BLaER1 (cell line): ENCODE data around the gene HEY2.

Experiments used
- H3K27ac ChIP-seq: shearing (Covaris generic); formaldehyde crosslinking; 2 replicates; pipeline ENCODE4 v1.8.1; 2022
- H3K27me3 ChIP-seq: shearing (Covaris generic); formaldehyde crosslinking; 2 replicates; pipeline ENCODE4 v1.8.1; 2022
- H3K36me3 ChIP-seq: shearing (Covaris generic); formaldehyde crosslinking; 2 replicates; pipeline ENCODE4 v1.8.1; 2022
- H3K4me1 ChIP-seq: shearing (Covaris generic); formaldehyde crosslinking; 2 replicates; pipeline ENCODE4 v1.8.1; 2022
- H3K4me2 ChIP-seq: shearing (Covaris generic); formaldehyde crosslinking; 2 replicates; pipeline ENCODE4 v1.8.1; 2022
- H3K4me3 ChIP-seq: shearing (Covaris generic); formaldehyde crosslinking; 2 replicates; pipeline ENCODE4 v1.8.1; 2022
- H3K9ac ChIP-seq: shearing (Covaris generic); formaldehyde crosslinking; 2 replicates; pipeline ENCODE4 v1.8.1; 2022
- H3K9me3 ChIP-seq: shearing (Covaris generic); formaldehyde crosslinking; 2 replicates; pipeline ENCODE4 v1.8.1; 2022
- H4K20me1 ChIP-seq: shearing (Covaris generic); formaldehyde crosslinking; 2 replicates; pipeline ENCODE4 v1.8.1; 2022
- Cebpa-rat ChIP-seq: shearing (Covaris generic); IDR thresholded peaks from 2 replicates; pipeline ENCODE4 v1.8.1; 2022

The HEY2 gene

DNA sequence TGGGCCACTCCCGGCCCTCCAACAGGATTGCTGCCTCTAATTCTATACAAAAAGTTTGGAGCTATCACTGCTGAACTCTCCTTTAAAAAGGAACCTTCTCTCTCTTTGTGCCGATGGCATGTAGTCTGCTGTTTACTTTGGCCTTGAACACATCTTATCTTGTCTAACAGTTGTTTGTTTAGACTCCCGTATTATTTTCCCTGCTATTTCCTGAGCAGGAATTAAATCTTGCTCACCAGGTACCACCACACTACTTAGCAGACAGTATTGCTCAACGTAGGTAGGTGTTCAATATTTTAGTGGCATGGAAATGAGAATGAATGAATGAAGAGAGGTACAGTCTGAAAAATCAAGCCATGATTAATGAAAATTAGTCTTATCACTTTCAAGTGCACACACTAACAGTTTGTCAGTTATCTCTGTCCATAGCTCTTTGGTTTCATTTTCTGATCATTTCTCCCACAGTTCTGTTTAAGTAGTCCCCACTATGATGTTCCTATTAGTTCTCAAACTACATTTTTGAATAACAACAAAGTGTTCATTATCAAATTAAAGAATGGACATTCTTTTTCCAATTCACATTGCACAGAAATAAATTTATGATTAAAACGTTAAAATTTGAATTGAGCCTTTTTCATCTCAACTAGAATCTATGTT is 6.8 kb upstream of the HEY2 start:
- H3K27ac ChIP-seq: no peak overlapping the region

DNA sequence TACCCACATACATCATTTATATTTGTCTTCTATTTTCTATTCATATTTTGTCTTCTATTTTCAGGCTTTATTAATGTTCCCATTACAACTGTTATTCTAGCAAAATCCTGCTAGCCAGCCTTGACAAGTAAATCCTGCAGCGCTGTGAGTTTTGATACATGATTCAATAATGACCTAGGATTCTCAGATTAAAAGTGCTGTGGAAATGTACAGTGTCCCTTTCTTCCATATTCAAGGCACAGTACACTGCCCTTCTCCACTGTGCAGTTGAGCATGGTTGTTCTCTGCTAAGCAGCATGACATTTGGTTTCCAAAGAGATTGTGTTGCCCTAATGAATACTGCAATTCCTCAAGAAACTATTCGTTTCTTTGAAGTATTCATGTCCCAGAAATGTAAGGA is 5.8 kb upstream of the HEY2 start:
- no peak for TF ChIP-seq Cebpa-rat
- Histone ChIP-seq H3K27me3 (peaks cover 40% of the 10 kb centered on the region), H3K27ac (no peak overlapping the region), H3K9me3 (no peaks in the 10 kb centered on the region), H3K9ac (no peak overlapping the region), H4K20me1 (peaks cover 23% of the 10 kb centered on the region), H3K4me2 (no peak overlapping the region), H3K4me3 (no peak overlapping the region), H3K36me3 (no peaks in the 10 kb centered on the region), H3K4me1 (peaks cover 17% of the 10 kb centered on the region)

More for the DNA sequence above, 6.8 kb upstream of the HEY2 start:
- Histone ChIP-seq H3K9ac (no peak overlapping the region), H3K27me3 (peaks cover 30% of the 10 kb centered on the region), H3K4me1 (peaks cover 7% of the 10 kb centered on the region), H3K4me3 (no peak overlapping the region), H3K4me2 (no peak overlapping the region), H3K9me3 (no peaks in the 10 kb centered on the region), H4K20me1 (peaks cover 13% of the 10 kb centered on the region), H3K36me3 (no peaks in the 10 kb centered on the region)
- TF ChIP-seq Cebpa-rat: no peak

DNA sequence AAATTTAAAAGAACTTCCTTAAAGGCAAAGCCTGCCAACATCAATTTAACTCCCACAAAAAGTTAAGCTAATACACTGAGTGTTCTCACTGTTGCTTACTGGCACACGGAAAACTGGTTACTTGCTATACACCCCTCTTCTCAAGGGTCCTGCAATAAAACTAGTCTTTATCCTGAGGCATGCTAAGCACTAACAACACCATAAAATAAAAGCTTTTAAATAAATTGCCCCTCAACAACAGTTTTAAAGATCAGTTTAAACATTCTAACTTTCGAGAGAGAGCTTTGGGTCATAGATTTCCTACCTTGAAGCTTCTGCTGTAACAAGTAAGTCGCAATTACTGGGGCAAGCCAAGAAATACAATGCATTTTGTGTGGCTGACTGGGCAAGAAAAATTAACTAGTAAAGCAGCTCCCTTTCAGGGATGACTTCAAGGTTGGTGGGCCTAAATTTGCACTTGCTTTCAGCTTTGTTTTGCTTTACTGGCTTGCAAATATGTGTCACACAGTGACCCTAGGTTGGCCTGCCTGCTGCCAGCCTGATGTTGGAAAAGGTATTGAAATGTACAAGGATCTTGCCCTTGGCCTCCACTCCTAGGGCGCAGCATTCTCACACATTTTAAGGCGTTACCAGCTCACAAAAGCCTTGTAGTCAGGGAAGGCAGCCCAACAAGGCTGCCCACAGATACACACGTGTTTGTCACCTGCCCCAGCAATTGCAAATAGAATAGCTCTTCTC is 4.0 kb upstream of the HEY2 start:
- H4K20me1 ChIP-seq: peaks cover 29% of the 10 kb centered on the region
- peaks cover 30% of the 10 kb centered on the region for H3K4me1 ChIP-seq
- peaks cover 59% of the 10 kb centered on the region for H3K27me3 ChIP-seq
- H3K4me3 ChIP-seq: no peak overlapping the region
- no peaks in the 10 kb centered on the region for H3K36me3 ChIP-seq
- H3K9ac ChIP-seq: no peak overlapping the region
- no peak overlapping the region for H3K27ac ChIP-seq
- no peak overlapping the region for H3K4me2 ChIP-seq
- H3K9me3 ChIP-seq: no peaks in the 10 kb centered on the region
- no peak for TF ChIP-seq Cebpa-rat

DNA sequence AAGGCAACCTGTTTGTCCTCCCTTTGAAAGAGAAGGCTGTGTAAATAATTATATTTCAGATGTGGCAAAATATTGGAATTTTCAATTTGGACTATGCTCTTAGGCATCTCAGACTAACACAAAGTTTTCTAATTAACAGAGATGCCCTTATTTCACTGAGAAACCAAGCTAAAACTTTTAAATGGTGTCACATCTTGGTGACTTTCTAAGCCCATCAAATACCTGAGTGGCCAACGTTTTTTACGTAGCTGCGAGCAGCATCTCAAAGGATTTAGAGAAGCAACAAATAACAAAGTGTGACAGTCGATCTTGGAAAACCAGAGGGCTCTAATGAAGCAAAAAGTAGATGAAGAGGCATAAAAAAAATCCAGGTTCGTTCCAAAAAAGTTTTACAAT is 3.4 kb upstream of the HEY2 start:
- peaks cover 29% of the 10 kb centered on the region for H4K20me1 ChIP-seq
- no peaks in the 10 kb centered on the region for H3K36me3 ChIP-seq
- peaks cover 65% of the 10 kb centered on the region for H3K27me3 ChIP-seq
- no peak overlapping the region for H3K27ac ChIP-seq
- no peak overlapping the region; the same call in 1 of the 2 replicates for H3K4me2 ChIP-seq
- no peak overlapping the region for H3K4me3 ChIP-seq
- H3K9ac ChIP-seq: no peak overlapping the region
- no peaks in the 10 kb centered on the region for H3K9me3 ChIP-seq
- peaks cover 30% of the 10 kb centered on the region for H3K4me1 ChIP-seq
- TF ChIP-seq Cebpa-rat: no peak

DNA sequence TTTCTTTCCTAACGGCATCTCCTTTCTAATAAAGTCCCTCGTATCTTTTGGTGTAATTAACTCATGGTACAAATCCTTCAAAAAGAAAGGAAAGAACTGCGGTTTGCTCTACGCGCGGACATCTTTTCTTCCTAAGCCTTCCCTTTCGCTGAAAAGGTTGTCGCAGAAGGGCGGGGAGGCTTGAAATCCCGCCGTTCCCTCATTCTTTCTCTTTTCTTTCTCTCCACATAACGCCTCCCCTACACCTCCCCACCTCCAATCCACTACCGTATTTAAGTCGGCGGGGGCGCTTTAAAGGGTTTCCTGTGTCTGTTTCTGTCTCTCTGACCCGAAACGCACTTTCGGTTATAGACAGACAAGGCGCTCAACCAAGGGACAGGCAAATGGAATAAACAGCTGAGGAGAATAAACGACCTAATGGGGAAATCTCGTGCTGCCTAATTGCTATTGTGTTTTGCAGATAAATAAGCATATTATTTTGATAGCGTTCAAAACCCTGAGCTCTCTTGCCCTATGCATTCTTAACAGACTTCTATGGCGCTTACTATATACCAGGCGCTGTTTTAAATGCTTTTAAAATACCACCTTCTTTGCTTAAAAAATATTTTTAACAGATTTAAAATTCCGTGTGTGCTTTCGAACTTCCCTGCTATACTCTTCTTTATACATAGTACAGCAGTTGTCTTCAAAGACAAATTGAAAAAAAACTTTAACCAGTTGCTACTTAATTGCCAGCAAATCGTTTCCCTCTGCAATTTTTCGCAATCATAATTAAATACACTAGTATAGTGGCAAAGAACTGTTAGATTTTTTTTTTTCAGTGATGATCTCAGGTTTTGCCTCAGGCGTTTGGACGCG is 2.5 kb upstream of the HEY2 start:
- Histone ChIP-seq H3K9me3 (no peaks in the 10 kb centered on the region), H3K4me3 (peak overlapping the region; percentile 75), H4K20me1 (peaks cover 29% of the 10 kb centered on the region), H3K4me1 (peaks cover 30% of the 10 kb centered on the region), H3K9ac (no peak overlapping the region), H3K4me2 (peak overlapping the region; percentile 98), H3K27me3 (peaks cover 74% of the 10 kb centered on the region), H3K27ac (no peak overlapping the region), H3K36me3 (no peaks in the 10 kb centered on the region)
- no peak for TF ChIP-seq Cebpa-rat

DNA sequence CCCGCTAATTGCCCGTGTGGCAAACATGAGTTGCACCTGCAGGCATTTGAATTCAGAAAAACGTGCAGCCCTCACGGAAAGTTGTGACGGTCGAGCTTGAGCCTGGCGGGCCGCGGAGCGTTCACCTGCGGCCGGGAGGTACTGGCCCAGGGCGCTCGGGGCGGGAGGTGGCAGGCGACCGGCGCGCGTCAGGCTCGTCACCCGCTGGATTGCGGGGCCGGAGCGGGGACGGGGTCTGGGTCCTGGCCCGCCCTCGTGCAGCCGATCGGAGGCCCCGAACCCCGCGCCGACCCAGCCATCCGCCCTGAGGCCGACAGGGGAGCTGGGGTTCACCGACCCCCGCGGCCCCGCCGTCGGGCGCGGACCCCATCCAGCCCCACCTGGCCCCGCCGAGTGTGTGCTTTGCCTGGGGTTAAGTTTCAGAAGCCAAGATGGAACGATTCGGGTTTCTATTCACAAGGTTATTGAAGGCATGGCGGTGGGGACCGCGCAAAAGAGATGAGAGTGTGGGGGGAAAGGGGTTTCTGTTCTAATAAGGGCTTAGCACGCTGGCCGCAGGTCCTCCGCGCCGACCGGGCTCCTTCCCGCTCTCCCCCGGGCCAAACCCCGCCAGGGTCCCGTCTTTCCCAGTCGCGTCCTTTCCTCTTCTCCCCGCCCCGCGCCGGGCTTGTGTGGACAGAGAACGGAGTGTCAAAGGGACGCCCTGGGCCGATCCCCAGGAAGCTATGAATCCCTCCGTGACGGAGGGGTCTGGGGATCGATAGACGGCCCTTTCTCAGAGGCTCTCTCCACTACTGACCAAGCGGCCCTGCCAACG is 1.6 kb upstream of the HEY2 start:
- Histone ChIP-seq H4K20me1 (peaks cover 29% of the 10 kb centered on the region), H3K9ac (peak overlapping the region; percentile 11; the same call in 1 of the 2 replicates), H3K4me3 (peak overlapping the region; percentile 75), H3K27ac (no peak overlapping the region), H3K36me3 (no peaks in the 10 kb centered on the region), H3K4me2 (peak overlapping the region; percentile 98), H3K4me1 (peaks cover 30% of the 10 kb centered on the region), H3K27me3 (peaks cover 76% of the 10 kb centered on the region), H3K9me3 (no peaks in the 10 kb centered on the region)
- TF ChIP-seq Cebpa-rat: no peak

DNA sequence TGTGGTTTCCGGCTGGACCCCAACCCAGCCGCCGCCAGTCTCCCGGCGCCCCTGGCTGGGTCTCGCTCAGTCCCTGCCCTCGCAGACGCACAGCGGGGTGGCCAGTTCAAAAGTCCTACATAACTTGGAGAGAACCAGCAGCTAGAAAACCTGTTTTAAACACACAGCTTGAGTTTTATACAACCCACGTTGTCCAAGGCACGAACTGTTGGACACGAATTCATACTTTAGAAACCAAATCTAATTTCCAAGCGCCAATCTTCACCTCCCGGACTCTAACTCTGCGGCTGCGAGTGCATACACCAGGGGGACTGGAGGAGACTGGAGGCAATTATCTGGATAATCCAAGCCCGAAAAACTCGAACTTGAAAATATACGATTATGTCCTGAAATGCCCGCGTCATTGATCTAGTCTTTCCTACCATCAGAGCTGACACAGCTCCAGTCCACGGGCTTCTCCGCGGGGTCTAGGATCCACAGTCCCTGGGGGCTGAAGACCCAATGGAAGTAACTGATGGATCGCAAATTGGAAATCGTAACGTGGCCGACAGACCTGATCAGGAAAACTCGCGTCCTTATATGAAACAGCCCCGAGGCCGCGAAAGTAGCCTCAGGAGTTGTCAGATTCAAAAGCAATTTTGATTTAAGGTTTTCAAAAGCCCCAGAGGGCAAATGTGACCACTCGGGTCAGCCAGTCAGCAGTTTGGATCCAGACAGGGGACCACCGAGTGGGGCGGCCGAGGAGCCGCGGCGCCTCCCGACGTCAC is 843 bp upstream of the HEY2 start:
- peaks cover 75% of the 10 kb centered on the region for H3K27me3 ChIP-seq
- peak overlapping the region; percentile 75 for H3K4me3 ChIP-seq
- H3K4me2 ChIP-seq: peak overlapping the region; percentile 98
- H3K4me1 ChIP-seq: peaks cover 30% of the 10 kb centered on the region
- no peak for TF ChIP-seq Cebpa-rat
- no peak overlapping the region for H3K27ac ChIP-seq
- no peaks in the 10 kb centered on the region for H3K9me3 ChIP-seq
- H3K9ac ChIP-seq: peak overlapping the region; percentile 11; the same call in 1 of the 2 replicates
- H4K20me1 ChIP-seq: peaks cover 29% of the 10 kb centered on the region
- H3K36me3 ChIP-seq: no peaks in the 10 kb centered on the region

DNA sequence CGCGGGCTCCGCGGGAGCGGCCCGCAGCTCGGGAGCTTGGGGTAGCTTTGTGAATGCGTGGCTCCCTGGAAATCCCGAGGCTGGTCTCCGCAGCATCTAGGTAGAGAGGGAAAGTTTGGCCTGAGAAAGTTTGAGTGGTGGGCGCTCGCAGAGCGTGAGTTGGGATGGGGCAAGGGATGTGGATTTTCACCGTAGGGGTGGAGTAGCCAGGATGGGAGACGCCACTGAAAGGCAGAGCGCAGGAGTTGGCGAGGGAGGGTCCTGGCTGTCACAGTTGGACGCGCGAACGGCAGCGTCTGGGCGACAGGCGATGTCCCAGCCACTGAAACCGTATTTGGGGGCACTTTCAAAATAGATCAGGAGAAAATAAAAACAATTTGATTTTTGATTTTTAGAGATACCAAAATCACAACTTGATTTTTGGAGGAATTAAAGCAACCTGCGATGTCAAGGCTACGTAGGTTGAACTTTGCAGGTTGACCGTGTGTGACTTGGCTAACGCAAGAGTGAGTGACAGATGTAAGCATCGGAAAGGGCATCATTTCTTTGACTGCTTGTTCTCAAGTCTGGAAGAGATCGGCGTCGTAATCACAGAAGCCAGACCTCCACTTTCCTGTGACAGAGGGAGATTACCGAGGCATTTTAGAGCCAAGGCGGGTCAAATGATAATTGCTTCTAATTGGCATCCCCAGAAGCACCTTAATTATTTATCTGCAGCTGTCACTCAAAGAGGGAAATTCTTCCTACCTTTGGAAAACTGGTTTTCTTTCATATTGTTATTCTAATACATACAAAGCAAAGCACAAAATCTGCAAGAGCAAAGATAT is 646 bp downstream of the HEY2 start:
- peak overlapping the region; percentile 75 for H3K4me3 ChIP-seq
- TF ChIP-seq Cebpa-rat: no peak
- peaks cover 29% of the 10 kb centered on the region for H4K20me1 ChIP-seq
- H3K27me3 ChIP-seq: peaks cover 71% of the 10 kb centered on the region
- H3K9me3 ChIP-seq: no peaks in the 10 kb centered on the region
- H3K4me1 ChIP-seq: peaks cover 30% of the 10 kb centered on the region
- H3K36me3 ChIP-seq: no peaks in the 10 kb centered on the region
- H3K4me2 ChIP-seq: peak overlapping the region; percentile 98
- no peak overlapping the region for H3K27ac ChIP-seq
- no peak overlapping the region; the same call in 1 of the 2 replicates for H3K9ac ChIP-seq
